GM19397 (cell line): ENCODE results near the gene NCOA4.
A peak's percentile ranks its signal among the peaks of the same experiment; 100 is the strongest.
"Not testable (repeated sequence)": the region's sequence is repeated elsewhere in the genome, so short reads cannot be mapped to it uniquely, and the experiment has no call there.

Experiments
- ATAC-seq: cut with Tn5 transposase; IDR thresholded peaks from one replicate; pipeline ENCODE4 v1.9.1; 2021; ENCODE audit warnings: mild to moderate bottlenecking, moderate library complexity; ENCODE audit not compliant: unreplicated experiment

Gene NCOA4

GRCh38 chr10:45997994-45998763, 32.2 kb downstream of the NCOA4 start:
- ATAC-seq, result no peak

- no peak for ATAC-seq
These were observed 32.9 kb downstream of the NCOA4 start for GRCh38 chr10:45997557-45997956.

- ATAC-seq, result not testable (repeated sequence)
These were observed 44.8 kb downstream of the NCOA4 start for GRCh38 chr10:45985590-45985989.

- ATAC-seq, result not testable (repeated sequence)
These were observed 46.0 kb downstream of the NCOA4 start for GRCh38 chr10:45984473-45984872.

- not testable (repeated sequence) for ATAC-seq
These were observed 46.8 kb downstream of the NCOA4 start for GRCh38 chr10:45983538-45984186.

- ATAC-seq, result not testable (repeated sequence)
These were observed 49.1 kb downstream of the NCOA4 start for GRCh38 chr10:45981367-45981766.

GRCh38 chr10:45978554-45978953, 51.9 kb downstream of the NCOA4 start:
- ATAC-seq, result not testable (repeated sequence)

GRCh38 chr10:45974041-45974440, 56.4 kb downstream of the NCOA4 start:
- ATAC-seq, result not testable (repeated sequence)

- ATAC-seq, result peak; percentile 9
These were observed 57.6 kb downstream of the NCOA4 start for GRCh38 chr10:45972813-45973169.

GRCh38 chr10:45972106-45972812, 58.2 kb downstream of the NCOA4 start, which contains the start of gene TIMM23:
TSS of gene TIMM23 (plus strand) at chr10:45972489. CDS start at chr10:45972625, 136 bp downstream.
- peak; percentile 79 for ATAC-seq

GRCh38 chr10:45971742-45972105, 58.7 kb downstream of the NCOA4 start:
- ATAC-seq, result peak; percentile 37

GRCh38 chr10:45971019-45971418, 59.4 kb downstream of the NCOA4 start:
- ATAC-seq, result not testable (repeated sequence)

- ATAC-seq, result not testable (repeated sequence)
These were observed 67.6 kb downstream of the NCOA4 start for GRCh38 chr10:45962686-45963452.

- ATAC-seq, result not testable (repeated sequence)
These were observed 72.5 kb downstream of the NCOA4 start for GRCh38 chr10:45957928-45958327.

- not testable (repeated sequence) for ATAC-seq
These were observed 73.8 kb downstream of the NCOA4 start for GRCh38 chr10:45956634-45957033.
